Upper lobe of right lung (tissue), 1 donor: ENCODE measurements around the gene CHPT1. TPM values are rescaled to one million over a fixed set of nuclear protein-coding genes. Genes with fewer than 3 reads are reported as not detected.
A peak's percentile ranks its signal among the peaks of the same experiment; 100 is the strongest.

Experiments used
- ATAC-seq: fragments of 200-7000 bp; cut with Tn5 transposase; one replicate; pipeline ENCODE4 v1.9.1; 2020; ENCODE audit warnings: mild to moderate bottlenecking, moderate library complexity
- DNase-seq: peaks from one replicate; pipeline ENCODE4 v3.0.0-alpha.2; 2020
- H3K27ac ChIP-seq: fragments of 200-600 bp; one replicate; pipeline ENCODE4 v1.8.0; 2022
- H3K27me3 ChIP-seq: fragments of 200-600 bp; one replicate; pipeline ENCODE4 v1.8.0; 2022; ENCODE audit warnings: mild to moderate bottlenecking
- H3K36me3 ChIP-seq: fragments of 200-600 bp; one replicate; pipeline ENCODE4 v1.8.0; 2022
- H3K4me1 ChIP-seq: fragments of 200-600 bp; one replicate; pipeline ENCODE4 v1.8.0; 2022
- H3K4me3 ChIP-seq: fragments of 200-600 bp; one replicate; pipeline ENCODE4 v1.8.0; 2022; ENCODE audit warnings: mild to moderate bottlenecking
- H3K9me3 ChIP-seq: fragments of 200-600 bp; one replicate; pipeline ENCODE4 v1.8.0; 2022
- intact Hi-C: fragments of 100-400 bp; cut with DNase I; formaldehyde crosslinking; loops from one replicate; pipeline ENCODE4 v1.11.0; 2022
- total RNA-seq: library from RNA; stranded (reverse); fragmentation: NEBNext Ultra II Directional; extraction: Animal tissue kit (Norgen Biotek cat#: 25700); gene quantifications from one replicate; pipeline ENCODE4 v1.2.1, GENCODE V29; 2021
- TF ChIP-seq, protein P1 (sequence below): fragments of 200-600 bp; IDR thresholded peaks from one replicate; pipeline ENCODE4 v1.8.0; 2022; ENCODE audit warnings: antibody characterized with exemption
- donor health status: DM: no; HTN: yes; CAD: no; lungs with severe emphysema.

The CHPT1 gene
- total RNA-seq, 1 donor from 2014 or later, result 71.4 TPM

DNA sequence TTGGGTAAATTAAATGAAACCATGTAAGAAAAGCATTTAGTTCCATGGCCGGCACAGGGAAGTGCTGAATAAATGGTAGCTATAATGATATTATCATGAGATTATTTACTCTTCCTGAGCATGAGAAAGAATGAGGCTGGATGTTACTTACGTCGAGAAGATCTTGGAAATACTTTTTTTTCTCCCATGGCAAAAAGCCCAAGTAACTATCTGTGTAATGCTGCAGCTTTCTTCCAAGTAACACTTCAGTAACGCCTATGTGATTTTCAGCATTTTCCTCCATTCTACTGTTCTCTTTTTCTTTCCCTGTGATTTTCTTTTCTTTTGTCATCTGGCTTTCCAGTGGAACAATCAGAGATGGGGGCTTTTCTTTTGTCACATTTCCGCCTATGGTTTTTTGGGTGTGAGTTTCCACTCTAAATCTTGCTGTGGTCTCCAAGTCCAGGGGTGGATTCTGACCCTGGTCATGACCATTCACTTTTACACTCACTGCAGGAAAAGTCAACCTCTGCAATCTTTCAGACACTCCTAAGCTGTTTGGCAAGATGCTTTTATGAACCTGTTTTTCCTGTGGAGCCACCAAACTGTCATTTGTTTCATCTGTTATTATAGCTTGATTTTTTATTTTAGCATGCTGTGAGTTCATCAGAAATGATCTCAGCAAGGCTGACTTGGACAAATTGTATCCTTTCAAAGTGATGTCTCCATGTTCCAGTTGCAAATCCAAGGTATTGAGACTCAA lies 66.8 kb downstream of the CHPT1 start:
- H3K27ac ChIP-seq, result no peak overlapping the region
- DNase-seq, result no peak
- intact Hi-C loops, result no loop called here

DNA sequence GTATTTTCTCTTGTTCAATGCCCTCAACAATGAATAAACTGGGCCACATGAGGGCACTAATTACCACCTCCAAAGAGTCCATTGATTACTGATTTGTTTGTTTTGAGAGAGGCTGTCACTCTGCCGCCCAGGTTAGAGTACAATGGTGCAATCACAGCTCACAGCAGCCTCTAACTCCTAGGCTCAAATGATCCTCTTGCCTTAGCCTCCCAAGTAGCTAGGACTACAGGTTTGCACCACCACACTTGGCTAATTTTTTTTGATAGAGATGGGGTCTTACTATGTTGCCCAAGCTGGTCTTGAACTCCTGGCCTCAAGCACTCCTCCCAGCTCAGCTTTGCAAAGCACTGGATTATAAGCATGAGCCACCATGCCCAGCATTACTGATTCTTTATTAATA lies 70.1 kb downstream of the CHPT1 start:
- TF ChIP-seq, protein P1, sequence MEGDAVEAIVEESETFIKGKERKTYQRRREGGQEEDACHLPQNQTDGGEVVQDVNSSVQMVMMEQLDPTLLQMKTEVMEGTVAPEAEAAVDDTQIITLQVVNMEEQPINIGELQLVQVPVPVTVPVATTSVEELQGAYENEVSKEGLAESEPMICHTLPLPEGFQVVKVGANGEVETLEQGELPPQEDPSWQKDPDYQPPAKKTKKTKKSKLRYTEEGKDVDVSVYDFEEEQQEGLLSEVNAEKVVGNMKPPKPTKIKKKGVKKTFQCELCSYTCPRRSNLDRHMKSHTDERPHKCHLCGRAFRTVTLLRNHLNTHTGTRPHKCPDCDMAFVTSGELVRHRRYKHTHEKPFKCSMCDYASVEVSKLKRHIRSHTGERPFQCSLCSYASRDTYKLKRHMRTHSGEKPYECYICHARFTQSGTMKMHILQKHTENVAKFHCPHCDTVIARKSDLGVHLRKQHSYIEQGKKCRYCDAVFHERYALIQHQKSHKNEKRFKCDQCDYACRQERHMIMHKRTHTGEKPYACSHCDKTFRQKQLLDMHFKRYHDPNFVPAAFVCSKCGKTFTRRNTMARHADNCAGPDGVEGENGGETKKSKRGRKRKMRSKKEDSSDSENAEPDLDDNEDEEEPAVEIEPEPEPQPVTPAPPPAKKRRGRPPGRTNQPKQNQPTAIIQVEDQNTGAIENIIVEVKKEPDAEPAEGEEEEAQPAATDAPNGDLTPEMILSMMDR, result no peak
- Histone ChIP-seq H3K27ac (no peak overlapping the region), H3K4me1 (peaks cover 10% of the 10 kb centered on the region), H3K27me3 (no peaks in the 10 kb centered on the region), H3K36me3 (peaks cover 67% of the 10 kb centered on the region), H3K9me3 (no peaks in the 10 kb centered on the region), H3K4me3 (no peak overlapping the region)
- ATAC-seq (no peak), DNase-seq (no peak)
- intact Hi-C loops, result no loop called here

More for the DNA sequence above, 66.8 kb downstream of the CHPT1 start:
- H3K4me1 ChIP-seq, result peaks cover 22% of the 10 kb centered on the region
- H3K4me3 ChIP-seq, result no peak overlapping the region
- no peaks in the 10 kb centered on the region for H3K27me3 ChIP-seq
- H3K36me3 ChIP-seq, result peaks cover 63% of the 10 kb centered on the region
- TF ChIP-seq, protein P1, result no peak
- no peaks in the 10 kb centered on the region for H3K9me3 ChIP-seq
- no peak for ATAC-seq

DNA sequence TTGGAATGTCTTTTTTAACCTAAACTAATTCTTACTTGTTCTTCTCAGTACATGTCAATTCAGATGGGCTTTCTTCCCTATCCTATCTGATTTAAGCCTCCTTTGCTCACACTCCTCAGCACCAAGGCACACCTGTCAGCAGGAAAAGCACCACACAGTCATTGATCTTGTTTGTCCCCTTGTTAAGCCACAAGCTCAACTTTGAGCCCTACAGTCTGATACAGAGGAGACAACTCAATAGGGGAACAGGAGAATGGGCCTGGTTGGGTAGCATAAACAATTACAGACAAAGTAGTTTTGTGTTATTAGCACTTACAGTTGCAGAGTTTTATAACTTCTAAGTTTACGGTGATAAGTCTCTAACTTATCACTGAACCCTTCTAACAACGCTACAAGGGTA lies 71.3 kb downstream of the CHPT1 start:
- Histone ChIP-seq H3K27ac (no peak overlapping the region), H3K27me3 (no peaks in the 10 kb centered on the region), H3K4me3 (no peak overlapping the region), H3K4me1 (peaks cover 8% of the 10 kb centered on the region), H3K36me3 (peaks cover 72% of the 10 kb centered on the region), H3K9me3 (no peaks in the 10 kb centered on the region)
- TF ChIP-seq, protein P1, result no peak
- no peak for ATAC-seq
- DNase-seq, result no peak
- intact Hi-C loops, result no loop called here

DNA sequence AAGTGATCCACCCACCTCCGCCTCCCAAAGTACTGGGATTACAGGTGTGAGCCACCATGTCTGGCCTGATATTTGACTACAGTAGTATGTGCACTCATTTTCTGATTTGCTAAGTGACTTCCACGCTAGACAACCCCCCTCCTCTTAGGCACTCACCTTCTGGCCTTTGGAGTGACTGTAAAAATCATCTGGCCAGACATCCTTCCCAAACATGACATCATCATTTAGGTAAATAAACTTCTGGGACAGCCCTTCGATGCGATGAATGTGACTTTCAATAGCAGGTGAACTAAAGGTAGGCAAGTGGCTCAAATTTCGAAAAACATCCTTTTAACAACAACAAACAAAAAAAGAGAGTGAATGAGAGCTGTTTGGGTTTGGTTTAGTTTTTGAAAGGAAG lies 72.4 kb downstream of the CHPT1 start:
- intact Hi-C loops, result loop anchor here (10.0 kb wide), 1 partner anchor 65 kb away; the partner anchor contains the start of gene GNPTAB
- DNase-seq (no peak), ATAC-seq (no peak)
- H3K4me1 ChIP-seq, result no peaks in the 10 kb centered on the region
- TF ChIP-seq, protein P1, result no peak
- no peaks in the 10 kb centered on the region for H3K27me3 ChIP-seq
- peaks cover 68% of the 10 kb centered on the region for H3K36me3 ChIP-seq
- no peaks in the 10 kb centered on the region for H3K9me3 ChIP-seq
- H3K4me3 ChIP-seq, result no peak overlapping the region
- H3K27ac ChIP-seq, result no peak overlapping the region

DNA sequence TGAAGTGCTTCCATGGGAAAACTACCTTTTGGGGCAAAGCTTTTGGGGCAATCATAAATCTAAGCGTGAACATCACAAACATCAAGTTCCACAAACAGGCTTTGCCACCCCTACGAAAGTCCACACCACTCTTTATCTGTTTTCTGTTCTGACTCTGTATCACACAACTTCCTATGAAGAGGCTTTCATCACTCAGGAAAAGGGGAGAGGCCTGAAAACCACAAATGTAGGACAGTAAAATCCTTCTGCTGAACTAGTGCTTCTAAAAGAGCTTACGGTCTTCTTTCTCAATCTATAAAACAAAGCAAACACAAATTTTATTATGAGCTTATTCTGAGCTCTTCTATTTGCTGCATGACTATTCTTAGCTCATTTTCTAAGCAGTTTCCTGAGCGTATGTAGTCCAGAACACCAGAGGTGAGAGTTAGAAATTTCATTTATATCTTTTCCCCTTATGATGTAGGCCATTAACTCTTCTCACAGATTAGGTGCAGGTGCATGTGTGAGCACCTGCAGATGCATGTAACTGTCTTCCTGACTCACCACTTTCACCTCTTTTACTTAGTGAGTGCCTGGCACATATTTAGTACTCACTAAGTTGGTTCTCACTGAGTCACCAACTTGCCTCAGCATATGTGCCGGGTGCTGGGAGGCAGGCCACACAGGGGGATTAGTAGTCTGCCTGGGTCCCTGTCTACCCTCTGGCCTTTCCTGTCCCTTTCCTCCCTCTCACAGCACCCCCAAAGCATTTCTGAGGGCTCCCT lies 74.8 kb downstream of the CHPT1 start:
- intact Hi-C loops, result loop anchor here (10.0 kb wide), 1 partner anchor 63 kb away; the partner anchor contains the start of gene GNPTAB
- ATAC-seq (peak; percentile 55), DNase-seq (no peak)
- Histone ChIP-seq H3K4me1 (peaks cover 5% of the 10 kb centered on the region), H3K9me3 (no peaks in the 10 kb centered on the region), H3K27ac (no peak overlapping the region), H3K36me3 (peaks cover 56% of the 10 kb centered on the region), H3K4me3 (no peak overlapping the region), H3K27me3 (no peaks in the 10 kb centered on the region)
- TF ChIP-seq, protein P1, result no peak
